ENCODE data around the gene MGMT. TPM values are rescaled to one million over a fixed set of nuclear protein-coding genes. Genes with fewer than 3 reads are reported as not detected.

The MGMT gene
- total RNA-seq, 2 experiments from 2014 or later = 24.6 to 26.0 TPM

- Mint-ChIP-seq H3K4me1 (ENCODE audit: low read depth) (peaks cover 4% of the 10 kb centered on the region), H3K36me3 (ENCODE audit: low read depth) (peaks cover 9% of the 10 kb centered on the region), H3K27me3 (ENCODE audit: low read depth) (no peaks in the 10 kb centered on the region), H3K9me3 (peaks cover 4% of the 10 kb centered on the region), H3K27ac (no peak overlapping the region), H3K4me3 (no peak overlapping the region)
- intact Hi-C loops (cut with micrococcal nuclease) = no loop called here
- CTCF ChIA-PET = no interaction called here
- no peak for DNase-seq
These were observed 51.8 kb downstream of the MGMT start for GRCh38 chr10:129518793-129519192.

GRCh38 chr10:129520440-129521080 lies 53.5 kb downstream of the MGMT start:
- CTCF ChIA-PET = interaction anchor here (0.6 kb wide), 1 partner anchor 416 kb away, joined by 4 read pairs; no protein-coding TSS in a partner anchor

GRCh38 chr10:129521161-129522025 lies 54.4 kb downstream of the MGMT start:
- CTCF ChIA-PET = interaction anchor here (0.6 kb wide), 1 partner anchor 415 kb away, joined by 4 read pairs; no protein-coding TSS in a partner anchor
- intact Hi-C loops (cut with micrococcal nuclease) = no loop called here
- H3K27me3 Mint-ChIP-seq (ENCODE audit: low read depth) = no peaks in the 10 kb centered on the region
- H3K36me3 Mint-ChIP-seq (ENCODE audit: low read depth) = peaks cover 13% of the 10 kb centered on the region
- H3K9me3 Mint-ChIP-seq = peaks cover 2% of the 10 kb centered on the region
- no peak overlapping the region for H3K27ac Mint-ChIP-seq
- no peak for DNase-seq
- H3K4me1 Mint-ChIP-seq (ENCODE audit: low read depth) = peaks cover 2% of the 10 kb centered on the region
- no peak overlapping the region for H3K4me3 Mint-ChIP-seq

More at GRCh38 chr10:129520440-129521080, 53.5 kb downstream of the MGMT start:
- Mint-ChIP-seq H3K36me3 (ENCODE audit: low read depth) (peaks cover 9% of the 10 kb centered on the region), H3K4me3 (no peak overlapping the region), H3K9me3 (peaks cover 2% of the 10 kb centered on the region), H3K27ac (no peak overlapping the region), H3K4me1 (ENCODE audit: low read depth) (peaks cover 2% of the 10 kb centered on the region), H3K27me3 (ENCODE audit: low read depth) (no peaks in the 10 kb centered on the region)
- DNase-seq = no peak
- intact Hi-C loops (cut with micrococcal nuclease) = no loop called here

- H3K4me1 Mint-ChIP-seq (ENCODE audit: low read depth) = peaks cover 2% of the 10 kb centered on the region
- H3K27ac Mint-ChIP-seq = no peak overlapping the region
- H3K27me3 Mint-ChIP-seq (ENCODE audit: low read depth) = no peaks in the 10 kb centered on the region
- intact Hi-C loops (cut with micrococcal nuclease) = no loop called here
- H3K9me3 Mint-ChIP-seq = peaks cover 2% of the 10 kb centered on the region
- no peak overlapping the region for H3K4me3 Mint-ChIP-seq
- peaks cover 15% of the 10 kb centered on the region for H3K36me3 Mint-ChIP-seq (ENCODE audit: low read depth)
- CTCF ChIA-PET = no interaction called here
- DNase-seq = no peak
These were observed 55.1 kb downstream of the MGMT start for GRCh38 chr10:129522041-129522585.

- intact Hi-C loops (cut with micrococcal nuclease) = no loop called here
- Mint-ChIP-seq H3K9me3 (peaks cover 10% of the 10 kb centered on the region), H3K27ac (no peak overlapping the region), H3K36me3 (ENCODE audit: low read depth) (peaks cover 23% of the 10 kb centered on the region), H3K4me1 (ENCODE audit: low read depth) (peaks cover 5% of the 10 kb centered on the region), H3K27me3 (ENCODE audit: low read depth) (no peaks in the 10 kb centered on the region), H3K4me3 (no peak overlapping the region)
- CTCF ChIA-PET = no interaction called here
- DNase-seq = no peak
These were observed 56.1 kb downstream of the MGMT start for GRCh38 chr10:129523031-129523722.

- intact Hi-C loops (cut with micrococcal nuclease) = no loop called here
- CTCF ChIA-PET = no interaction called here
- Mint-ChIP-seq H3K27me3 (ENCODE audit: low read depth) (no peaks in the 10 kb centered on the region), H3K27ac (no peak overlapping the region), H3K4me1 (ENCODE audit: low read depth) (peaks cover 5% of the 10 kb centered on the region), H3K36me3 (ENCODE audit: low read depth) (peaks cover 29% of the 10 kb centered on the region), H3K9me3 (peaks cover 12% of the 10 kb centered on the region), H3K4me3 (no peak overlapping the region)
- no peak for DNase-seq
These were observed 56.8 kb downstream of the MGMT start for GRCh38 chr10:129523723-129524316.

GRCh38 chr10:129524936-129525335 lies 57.9 kb downstream of the MGMT start:
- peaks cover 10% of the 10 kb centered on the region for H3K9me3 Mint-ChIP-seq
- H3K36me3 Mint-ChIP-seq (ENCODE audit: low read depth) = peaks cover 26% of the 10 kb centered on the region
- no peak overlapping the region for H3K4me3 Mint-ChIP-seq
- CTCF ChIA-PET = no interaction called here
- H3K4me1 Mint-ChIP-seq (ENCODE audit: low read depth) = peaks cover 5% of the 10 kb centered on the region
- intact Hi-C loops (cut with micrococcal nuclease) = no loop called here
- no peak for DNase-seq
- no peak overlapping the region for H3K27ac Mint-ChIP-seq
- no peaks in the 10 kb centered on the region for H3K27me3 Mint-ChIP-seq (ENCODE audit: low read depth)

- H3K27me3 Mint-ChIP-seq (ENCODE audit: low read depth) = no peaks in the 10 kb centered on the region
These were observed 58.4 kb downstream of the MGMT start for GRCh38 chr10:129525401-129525801.

GRCh38 chr10:129526943-129527342 lies 59.9 kb downstream of the MGMT start:
- H3K4me1 Mint-ChIP-seq (ENCODE audit: low read depth) = peaks cover 9% of the 10 kb centered on the region
- no peak overlapping the region for H3K4me3 Mint-ChIP-seq
- intact Hi-C loops (cut with micrococcal nuclease) = no loop called here
- no peaks in the 10 kb centered on the region for H3K27me3 Mint-ChIP-seq (ENCODE audit: low read depth)
- CTCF ChIA-PET = no interaction called here
- no peak overlapping the region for H3K27ac Mint-ChIP-seq
- peaks cover 24% of the 10 kb centered on the region for H3K36me3 Mint-ChIP-seq (ENCODE audit: low read depth)
- no peak for DNase-seq
- H3K9me3 Mint-ChIP-seq = peaks cover 10% of the 10 kb centered on the region

More at GRCh38 chr10:129525401-129525801, 58.4 kb downstream of the MGMT start:
- Mint-ChIP-seq H3K4me1 (ENCODE audit: low read depth) (peaks cover 6% of the 10 kb centered on the region), H3K9me3 (peaks cover 10% of the 10 kb centered on the region), H3K4me3 (no peak overlapping the region), H3K36me3 (ENCODE audit: low read depth) (peaks cover 26% of the 10 kb centered on the region), H3K27ac (no peak overlapping the region)
- CTCF ChIA-PET = no interaction called here
- intact Hi-C loops (cut with micrococcal nuclease) = no loop called here
- no peak for DNase-seq

- Mint-ChIP-seq H3K27ac (no peak overlapping the region), H3K4me3 (no peak overlapping the region), H3K4me1 (ENCODE audit: low read depth) (peaks cover 15% of the 10 kb centered on the region), H3K9me3 (peaks cover 10% of the 10 kb centered on the region), H3K36me3 (ENCODE audit: low read depth) (peaks cover 27% of the 10 kb centered on the region), H3K27me3 (ENCODE audit: low read depth) (no peaks in the 10 kb centered on the region)
- DNase-seq = no peak
- CTCF ChIA-PET = no interaction called here
- intact Hi-C loops (cut with micrococcal nuclease) = no loop called here
These were observed 61.4 kb downstream of the MGMT start for GRCh38 chr10:129528376-129528978.

GRCh38 chr10:129530581-129530980 lies 63.5 kb downstream of the MGMT start:
- CTCF ChIA-PET = no interaction called here
- H3K36me3 Mint-ChIP-seq (ENCODE audit: low read depth) = peaks cover 39% of the 10 kb centered on the region
- H3K9me3 Mint-ChIP-seq = peaks cover 12% of the 10 kb centered on the region
- no peak overlapping the region for H3K4me3 Mint-ChIP-seq
- no peak overlapping the region for H3K27ac Mint-ChIP-seq
- intact Hi-C loops (cut with micrococcal nuclease) = no loop called here
- DNase-seq = no peak
- peaks cover 17% of the 10 kb centered on the region for H3K4me1 Mint-ChIP-seq (ENCODE audit: low read depth)
- no peaks in the 10 kb centered on the region for H3K27me3 Mint-ChIP-seq (ENCODE audit: low read depth)

Data from activated naive CD4-positive, alpha-beta T cell treated with anti-CD3 and anti-CD28 coated beads for 36 hours (primary cell).